Measurements from ENCODE around the gene UNKL.

DNA sequence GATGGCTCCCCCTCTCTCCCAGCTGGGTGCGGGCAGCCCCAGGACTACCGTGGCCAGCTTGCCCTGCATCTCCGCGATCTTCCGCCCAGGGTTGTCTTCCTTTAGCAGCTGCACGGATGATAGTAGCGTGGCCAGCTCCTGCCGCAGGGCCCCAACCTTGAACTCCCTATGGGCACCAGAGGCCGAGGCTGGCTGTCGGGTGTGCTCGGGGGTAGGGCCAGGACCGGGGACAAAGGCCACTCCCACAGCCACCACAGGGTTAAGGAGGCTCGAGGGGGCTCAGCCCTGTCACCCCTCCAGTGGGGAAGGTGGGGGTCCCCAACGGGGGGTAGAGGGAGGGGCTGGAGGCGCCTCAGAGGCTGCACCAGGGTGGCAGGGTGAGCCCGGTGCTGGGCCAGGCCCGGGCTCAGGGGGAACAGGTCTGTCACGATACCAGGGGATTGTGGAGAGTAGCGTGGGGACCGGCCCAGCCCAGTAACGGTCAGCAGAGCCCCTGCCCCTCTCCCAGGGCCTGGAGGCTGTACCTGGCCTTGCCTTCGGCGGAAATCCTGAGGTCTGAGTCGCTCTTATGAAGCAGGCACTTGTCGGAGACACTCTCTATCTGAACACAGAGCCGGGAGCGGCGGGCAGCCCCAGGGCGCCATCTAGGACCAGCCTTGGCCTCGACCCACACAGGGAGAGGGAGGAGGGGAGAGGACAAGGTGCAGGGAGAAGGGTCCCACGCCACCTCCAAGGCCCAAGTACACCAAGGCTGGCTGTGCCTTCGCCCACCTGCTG lies 21.6 kb upstream of the UNKL start:
- TF ChIP-seq POLR2A (IDR thresholded peaks at IDR 0.05) (no peak), CTCF (IDR thresholded peaks at IDR 0.05) (no peak)
